ENCODE data around the gene ZNF516.

The ZNF516 gene

GRCh38 chr18:76379226-76380126 lies 115.6 kb downstream of the ZNF516 start:
- Histone ChIP-seq H3K4me3 (ENCODE audit: low read length) (no peak overlapping the region), H2AFZ (ENCODE audit: low read depth, low read length) (no peak overlapping the region), H3K27me3 (ENCODE audit: insufficient read depth, low read length) (no peaks in the 10 kb centered on the region), H3K9me3 (ENCODE audit: low read length) (peaks cover 5% of the 10 kb centered on the region), H3K4me1 (ENCODE audit: insufficient read depth, low read length) (no peaks in the 10 kb centered on the region), H3K36me3 (ENCODE audit: insufficient read depth, low read length) (peaks cover 39% of the 10 kb centered on the region)

- Histone ChIP-seq H3K4me1 (ENCODE audit: insufficient read depth, low read length) (no peaks in the 10 kb centered on the region), H2AFZ (ENCODE audit: low read depth, low read length) (no peak overlapping the region), H3K9me3 (ENCODE audit: low read length) (peaks cover 5% of the 10 kb centered on the region), H3K27me3 (ENCODE audit: insufficient read depth, low read length) (no peaks in the 10 kb centered on the region), H3K36me3 (ENCODE audit: insufficient read depth, low read length) (peaks cover 39% of the 10 kb centered on the region), H3K4me3 (ENCODE audit: low read length) (no peak overlapping the region)
Measured at GRCh38 chr18:76378526-76379215, 116.4 kb downstream of the ZNF516 start.

GRCh38 chr18:76377359-76377756 lies 117.7 kb downstream of the ZNF516 start:
- Histone ChIP-seq H3K4me1 (ENCODE audit: insufficient read depth, low read length) (no peaks in the 10 kb centered on the region), H3K9me3 (ENCODE audit: low read length) (peaks cover 5% of the 10 kb centered on the region), H3K4me3 (ENCODE audit: low read length) (no peak overlapping the region), H3K27me3 (ENCODE audit: insufficient read depth, low read length) (no peaks in the 10 kb centered on the region), H2AFZ (ENCODE audit: low read depth, low read length) (no peak overlapping the region), H3K36me3 (ENCODE audit: insufficient read depth, low read length) (peaks cover 39% of the 10 kb centered on the region)

GRCh38 chr18:76376668-76377358 lies 118.2 kb downstream of the ZNF516 start:
- Histone ChIP-seq H3K4me3 (ENCODE audit: low read length) (no peak overlapping the region), H2AFZ (ENCODE audit: low read depth, low read length) (no peak overlapping the region), H3K4me1 (ENCODE audit: insufficient read depth, low read length) (no peaks in the 10 kb centered on the region), H3K9me3 (ENCODE audit: low read length) (peaks cover 5% of the 10 kb centered on the region), H3K27me3 (ENCODE audit: insufficient read depth, low read length) (no peaks in the 10 kb centered on the region), H3K36me3 (ENCODE audit: insufficient read depth, low read length) (peaks cover 39% of the 10 kb centered on the region)

GRCh38 chr18:76376225-76376624 lies 118.8 kb downstream of the ZNF516 start:
- Histone ChIP-seq H3K36me3 (ENCODE audit: insufficient read depth, low read length) (peaks cover 44% of the 10 kb centered on the region), H3K9me3 (ENCODE audit: low read length) (peaks cover 5% of the 10 kb centered on the region), H2AFZ (ENCODE audit: low read depth, low read length) (no peak overlapping the region), H3K4me1 (ENCODE audit: insufficient read depth, low read length) (no peaks in the 10 kb centered on the region), H3K4me3 (ENCODE audit: low read length) (no peak overlapping the region), H3K27me3 (ENCODE audit: insufficient read depth, low read length) (no peaks in the 10 kb centered on the region)

GRCh38 chr18:76374330-76375281 lies 120.4 kb downstream of the ZNF516 start:
- Histone ChIP-seq H3K4me1 (ENCODE audit: insufficient read depth, low read length) (no peaks in the 10 kb centered on the region), H3K36me3 (ENCODE audit: insufficient read depth, low read length) (peaks cover 47% of the 10 kb centered on the region)

GRCh38 chr18:76373297-76373696 lies 121.7 kb downstream of the ZNF516 start:
- H3K9me3 ChIP-seq (ENCODE audit: low read length) = no peaks in the 10 kb centered on the region
- no peaks in the 10 kb centered on the region for H3K27me3 ChIP-seq (ENCODE audit: insufficient read depth, low read length)
- H2AFZ ChIP-seq (ENCODE audit: low read depth, low read length) = no peak overlapping the region
- H3K4me3 ChIP-seq (ENCODE audit: low read length) = no peak overlapping the region
- peaks cover 39% of the 10 kb centered on the region for H3K36me3 ChIP-seq (ENCODE audit: insufficient read depth, low read length)
- peaks cover 8% of the 10 kb centered on the region for H3K4me1 ChIP-seq (ENCODE audit: insufficient read depth, low read length)

More at GRCh38 chr18:76374330-76375281, 120.4 kb downstream of the ZNF516 start:
- Histone ChIP-seq H3K4me3 (ENCODE audit: low read length) (no peak overlapping the region), H3K27me3 (ENCODE audit: insufficient read depth, low read length) (no peaks in the 10 kb centered on the region), H2AFZ (ENCODE audit: low read depth, low read length) (no peak overlapping the region), H3K9me3 (ENCODE audit: low read length) (peaks cover under 1% of the 10 kb centered on the region)

- Histone ChIP-seq H3K4me1 (ENCODE audit: insufficient read depth, low read length) (peaks cover 15% of the 10 kb centered on the region), H3K4me3 (ENCODE audit: low read length) (no peak overlapping the region), H3K36me3 (ENCODE audit: insufficient read depth, low read length) (peaks cover 29% of the 10 kb centered on the region), H3K27me3 (ENCODE audit: insufficient read depth, low read length) (no peaks in the 10 kb centered on the region), H3K9me3 (ENCODE audit: low read length) (no peaks in the 10 kb centered on the region), H2AFZ (ENCODE audit: low read depth, low read length) (no peak overlapping the region)
Measured at GRCh38 chr18:76371301-76372203, 123.5 kb downstream of the ZNF516 start.

- Histone ChIP-seq H3K4me1 (ENCODE audit: insufficient read depth, low read length) (peaks cover 15% of the 10 kb centered on the region), H3K9me3 (ENCODE audit: low read length) (no peaks in the 10 kb centered on the region), H3K4me3 (ENCODE audit: low read length) (no peak overlapping the region), H3K27me3 (ENCODE audit: insufficient read depth, low read length) (no peaks in the 10 kb centered on the region), H3K36me3 (ENCODE audit: insufficient read depth, low read length) (peaks cover 24% of the 10 kb centered on the region), H2AFZ (ENCODE audit: low read depth, low read length) (no peak overlapping the region)
Measured at GRCh38 chr18:76370686-76371085, 124.4 kb downstream of the ZNF516 start.

- peaks cover 15% of the 10 kb centered on the region for H3K4me1 ChIP-seq (ENCODE audit: insufficient read depth, low read length)
- H3K27me3 ChIP-seq (ENCODE audit: insufficient read depth, low read length) = no peaks in the 10 kb centered on the region
- no peaks in the 10 kb centered on the region for H3K9me3 ChIP-seq (ENCODE audit: low read length)
- no peak overlapping the region for H2AFZ ChIP-seq (ENCODE audit: low read depth, low read length)
- H3K36me3 ChIP-seq (ENCODE audit: insufficient read depth, low read length) = peaks cover 24% of the 10 kb centered on the region
- no peak overlapping the region for H3K4me3 ChIP-seq (ENCODE audit: low read length)
Measured at GRCh38 chr18:76370201-76370600, 124.8 kb downstream of the ZNF516 start.

- Histone ChIP-seq H3K36me3 (ENCODE audit: insufficient read depth, low read length) (peaks cover 25% of the 10 kb centered on the region), H3K9me3 (ENCODE audit: low read length) (no peaks in the 10 kb centered on the region), H3K4me3 (ENCODE audit: low read length) (no peak overlapping the region), H3K27me3 (ENCODE audit: insufficient read depth, low read length) (no peaks in the 10 kb centered on the region), H2AFZ (ENCODE audit: low read depth, low read length) (no peak overlapping the region), H3K4me1 (ENCODE audit: insufficient read depth, low read length) (peaks cover 15% of the 10 kb centered on the region)
Measured at GRCh38 chr18:76369791-76370190, 125.3 kb downstream of the ZNF516 start.
